Trophoblast cell (in vitro differentiated cells and primary cell): ENCODE data around the gene DMBX1.
A peak's percentile ranks its signal among the peaks of the same experiment; 100 is the strongest.

Experiments used
- DNase-seq, 2 donors: peaks; one replicate each; pipeline ENCODE4 v3.0.0-alpha.2; 2016
- H2AFZ ChIP-seq: 2 replicates; pipeline ENCODE4 v1.6.1; 2013; ENCODE audit warnings: low read length, moderate library complexity, mild to moderate bottlenecking; ENCODE audit not compliant: insufficient read depth, poor library complexity
- H2AK5ac ChIP-seq: 2 replicates; pipeline ENCODE4 v1.6.1; 2013; ENCODE audit warnings: mild to moderate bottlenecking, low read length
- H2BK120ac ChIP-seq: 2 replicates; pipeline ENCODE4 v1.6.1; 2013; ENCODE audit warnings: low read length, mild to moderate bottlenecking, moderate library complexity; ENCODE audit not compliant: insufficient read depth, poor library complexity
- H2BK12ac ChIP-seq: 2 replicates; pipeline ENCODE4 v1.6.1; 2013; ENCODE audit warnings: mild to moderate bottlenecking, low read length, moderate library complexity
- H2BK5ac ChIP-seq: 2 replicates; pipeline ENCODE4 v1.6.1; 2013; ENCODE audit warnings: low read length, low read depth, moderate library complexity, mild to moderate bottlenecking; ENCODE audit not compliant: poor library complexity
- H3K14ac ChIP-seq: 2 replicates; pipeline ENCODE4 v1.6.1; 2013; ENCODE audit warnings: mild to moderate bottlenecking, low read length
- H3K18ac ChIP-seq: 2 replicates; pipeline ENCODE4 v1.6.1; 2013; ENCODE audit warnings: mild to moderate bottlenecking, low read length
- H3K23ac ChIP-seq: 2 replicates; pipeline ENCODE4 v1.6.1; 2013; ENCODE audit warnings: low read length
- H3K27ac ChIP-seq: 2 replicates; pipeline ENCODE4 v1.5.1; 2013; ENCODE audit warnings: low read depth, mild to moderate bottlenecking, inconsistent platforms, low read length, moderate library complexity
- H3K27me3 ChIP-seq: 2 replicates; pipeline ENCODE4 v1.6.1; 2013; ENCODE audit warnings: inconsistent platforms, mild to moderate bottlenecking, low read length, moderate library complexity; ENCODE audit not compliant: insufficient read depth
- H3K36me3 ChIP-seq, 2 experiments: 1 replicate in 1 of 2; 2 replicates in 1 of 2; pipeline ENCODE4 v1.6.1; 2013; ENCODE audit warnings: low read length in 2 of 2, mild to moderate bottlenecking in 2 of 2, moderate library complexity in 1 of 2; ENCODE audit not compliant: insufficient read depth in 2 of 2, control insufficient read depth in 1 of 2
- H3K4ac ChIP-seq: 2 replicates; pipeline ENCODE4 v1.6.1; 2013; ENCODE audit warnings: low read depth, mild to moderate bottlenecking, low read length, moderate library complexity
- H3K4me1 ChIP-seq, 2 experiments: 1 replicate in 1 of 2; 2 replicates in 1 of 2; pipeline ENCODE4 v1.6.1; 2013; ENCODE audit warnings: low read length in 2 of 2, mild to moderate bottlenecking in 2 of 2, moderate library complexity in 1 of 2; ENCODE audit not compliant: insufficient read depth in 2 of 2, control insufficient read depth in 1 of 2
- H3K4me2 ChIP-seq: 2 replicates; pipeline ENCODE4 v1.6.1; 2013; ENCODE audit warnings: inconsistent platforms, mild to moderate bottlenecking, low read length, moderate library complexity
- H3K4me3 ChIP-seq: 2 replicates; pipeline ENCODE4 v1.5.1; 2013; ENCODE audit warnings: mild to moderate bottlenecking, low read depth, low read length, inconsistent platforms
- H3K79me1 ChIP-seq: one replicate; pipeline ENCODE4 v1.6.1; 2013; ENCODE audit warnings: low read length
- H3K79me2 ChIP-seq: 2 replicates; pipeline ENCODE4 v1.6.1; 2013; ENCODE audit warnings: low read length, mild to moderate bottlenecking; ENCODE audit not compliant: control insufficient read depth, insufficient read depth, poor library complexity
- H3K9ac ChIP-seq: 2 replicates; pipeline ENCODE4 v1.6.1; 2013; ENCODE audit warnings: mild to moderate bottlenecking, low read length
- H3K9me3 ChIP-seq: 2 replicates; pipeline ENCODE4 v1.6.1; 2013; ENCODE audit warnings: low read depth, mild to moderate bottlenecking, control low read depth, inconsistent platforms, low read length; ENCODE audit not compliant: insufficient read depth
- H4K12ac ChIP-seq: 2 replicates; pipeline ENCODE4 v1.6.1; 2013; ENCODE audit warnings: low read depth, mild to moderate bottlenecking, low read length, moderate library complexity
- H4K8ac ChIP-seq: 2 replicates; pipeline ENCODE4 v1.6.1; 2013; ENCODE audit warnings: low read depth, mild to moderate bottlenecking, low read length, moderate library complexity
- H4K91ac ChIP-seq: one replicate; pipeline ENCODE4 v1.6.1; 2013; ENCODE audit warnings: low read depth, mild to moderate bottlenecking, low read length, moderate library complexity
- WGBS: extraction: QIAGEN DNeasy Blood & Tissue Kit; methylation state at CpG from one replicate; pipeline ENCODE4 v1.1.7; 2013; ENCODE audit warnings: missing lambda C conversion rate; ENCODE audit not compliant: insufficient read length, insufficient coverage; ENCODE audit errors: extremely low coverage; 5-methylcytosine and 5-hydroxymethylcytosine counted together

The DMBX1 gene

DNA sequence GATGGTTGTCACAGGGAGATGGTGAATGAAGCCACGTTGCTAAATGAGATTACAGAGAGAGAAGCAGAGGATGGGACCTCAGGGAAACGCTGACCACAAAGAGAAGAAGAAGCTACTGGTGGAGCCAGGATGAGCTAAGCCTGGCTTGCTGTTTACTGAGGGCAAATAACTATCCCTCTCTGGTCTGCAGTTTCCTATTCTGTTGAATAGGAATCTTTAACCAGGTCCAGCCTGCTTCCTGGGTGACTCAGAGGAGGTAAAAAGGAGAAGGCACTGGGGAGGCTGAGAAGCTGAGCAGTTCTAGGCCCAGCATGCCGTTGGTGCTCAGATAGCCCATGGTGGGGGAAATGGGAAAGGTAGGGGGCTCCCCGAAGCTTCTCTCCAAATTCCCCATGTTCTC is 29.6 kb downstream of the DMBX1 start:
- H3K4me2 ChIP-seq, result no peak overlapping the region
- H3K23ac ChIP-seq, result no peak overlapping the region
- H3K79me1 ChIP-seq, result peaks cover 4% of the 10 kb centered on the region
- no peak overlapping the region for H2BK120ac ChIP-seq
- no CpG with 5 or more reads among the region's 4 CpGs for WGBS
- no peak overlapping the region for H4K8ac ChIP-seq
- H4K12ac ChIP-seq, result no peak overlapping the region
- no peak for DNase-seq
- H3K27ac ChIP-seq, result no peak overlapping the region
- no peak overlapping the region for H2BK12ac ChIP-seq
- no peak overlapping the region for H2BK5ac ChIP-seq
- H2AFZ ChIP-seq, result no peak overlapping the region
- no peak overlapping the region for H2AK5ac ChIP-seq
- H3K9ac ChIP-seq, result no peak overlapping the region
- no peak overlapping the region for H3K4me3 ChIP-seq
- H3K14ac ChIP-seq, result no peak overlapping the region
- no peaks in the 10 kb centered on the region for H3K36me3 ChIP-seq
- H3K9me3 ChIP-seq, result peaks cover 4% of the 10 kb centered on the region
- no peak overlapping the region for H4K91ac ChIP-seq
- H3K4me1 ChIP-seq, result peaks cover 18% of the 10 kb centered on the region in 2 experiments
- H3K18ac ChIP-seq, result no peak overlapping the region
- H3K4ac ChIP-seq, result no peak overlapping the region
- H3K79me2 ChIP-seq, result no peaks in the 10 kb centered on the region
- no peaks in the 10 kb centered on the region for H3K27me3 ChIP-seq

DNA sequence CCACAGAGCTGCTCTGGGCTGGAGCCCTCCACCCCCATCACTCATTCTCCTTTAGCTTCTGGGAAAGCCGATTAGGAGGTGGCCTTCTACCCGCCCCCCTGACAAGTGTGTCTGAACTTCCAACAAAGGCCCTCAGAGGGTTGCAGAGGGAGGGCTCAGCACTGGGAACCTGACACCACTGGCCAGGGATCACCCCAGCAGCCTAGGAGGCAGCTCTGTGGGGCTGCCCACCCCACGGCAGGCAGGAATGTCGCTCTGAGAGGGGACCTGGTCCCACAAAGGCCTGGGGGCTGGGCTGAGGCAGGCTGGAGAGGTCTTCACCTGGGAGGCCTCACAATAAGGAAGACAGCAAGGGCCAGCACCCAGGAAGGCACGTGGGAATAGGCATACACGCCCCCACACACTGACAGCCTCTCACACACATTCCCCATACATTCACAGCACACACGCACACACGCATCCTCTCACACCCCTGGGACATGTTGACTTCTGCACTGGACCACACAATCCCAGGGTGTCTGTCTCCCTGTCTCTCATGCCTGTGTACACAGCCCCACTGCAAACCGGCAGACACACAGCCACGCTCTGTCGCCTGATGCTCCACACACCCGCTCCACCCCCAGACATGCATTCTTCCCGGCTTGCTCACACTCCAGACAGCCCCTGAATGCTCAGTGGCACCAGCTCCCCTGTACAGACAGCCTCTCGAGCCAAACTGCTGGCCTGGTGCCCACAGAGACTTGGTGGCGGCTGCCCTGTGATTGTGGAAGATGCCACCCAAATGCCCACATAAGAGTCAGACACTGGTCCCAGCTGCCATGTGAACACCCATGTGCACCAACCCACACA is 30.7 kb downstream of the DMBX1 start:
- Histone ChIP-seq H2BK120ac (peak overlapping the region; percentile 49), H2AFZ (peak overlapping the region; percentile 1)
- WGBS, result no CpG with 5 or more reads among the region's 15 CpGs

DNA sequence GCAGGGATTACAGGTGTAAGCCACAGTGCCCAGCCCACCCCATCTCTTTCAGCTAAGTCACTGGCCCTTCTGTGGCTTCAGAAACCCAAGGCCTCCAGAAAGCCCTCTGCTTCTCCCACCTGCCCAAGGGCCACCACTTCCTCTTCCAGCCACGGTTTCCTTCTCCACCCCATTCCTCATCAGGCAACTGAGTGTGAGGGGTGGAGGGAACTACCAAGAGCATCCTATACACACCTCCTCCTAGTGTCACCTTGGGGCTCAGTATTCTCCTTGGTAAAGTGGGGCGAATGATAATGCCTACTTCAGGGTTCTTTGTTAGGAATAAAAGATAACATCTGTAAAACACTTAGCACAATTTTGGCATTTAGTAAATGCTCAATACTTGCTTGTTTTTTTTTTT is 31.8 kb downstream of the DMBX1 start:
- no peak overlapping the region for H2AFZ ChIP-seq
- no peak overlapping the region for H4K8ac ChIP-seq
- no peak overlapping the region for H3K27ac ChIP-seq
- H2BK120ac ChIP-seq, result peak overlapping the region; percentile 41
- H3K14ac ChIP-seq, result no peak overlapping the region
- WGBS, result no CpG with 5 or more reads among the region's 2 CpGs
- H3K4me2 ChIP-seq, result no peak overlapping the region
- H4K12ac ChIP-seq, result no peak overlapping the region
- DNase-seq, result no peak
- H3K4me1 ChIP-seq, result peaks cover 18% of the 10 kb centered on the region in 2 experiments
- no peak overlapping the region for H3K9ac ChIP-seq
- H3K79me2 ChIP-seq, result no peaks in the 10 kb centered on the region
- H3K4ac ChIP-seq, result no peak overlapping the region
- H3K4me3 ChIP-seq, result no peak overlapping the region
- no peak overlapping the region for H3K23ac ChIP-seq
- H2AK5ac ChIP-seq, result no peak overlapping the region
- H3K9me3 ChIP-seq, result peaks cover 2% of the 10 kb centered on the region
- peaks cover 4% of the 10 kb centered on the region for H3K79me1 ChIP-seq
- H4K91ac ChIP-seq, result peak overlapping the region; percentile 19
- H3K27me3 ChIP-seq, result peaks cover 13% of the 10 kb centered on the region
- peak overlapping the region; percentile 1 for H2BK12ac ChIP-seq
- no peaks in the 10 kb centered on the region for H3K36me3 ChIP-seq
- H2BK5ac ChIP-seq, result no peak overlapping the region
- H3K18ac ChIP-seq, result no peak overlapping the region

More for the DNA sequence above, 30.7 kb downstream of the DMBX1 start:
- Histone ChIP-seq H3K14ac (no peak overlapping the region), H3K4me2 (peak overlapping the region; percentile 53), H3K79me1 (peaks cover 4% of the 10 kb centered on the region), H3K4ac (no peak overlapping the region), H3K27ac (peak overlapping the region; percentile 54), H2BK12ac (peak overlapping the region; percentile 30), H4K8ac (no peak overlapping the region), H3K27me3 (peaks cover 7% of the 10 kb centered on the region), H3K23ac (no peak overlapping the region), H3K18ac (no peak overlapping the region), H4K12ac (no peak overlapping the region), H3K79me2 (no peaks in the 10 kb centered on the region), H3K36me3 (no peaks in the 10 kb centered on the region), H4K91ac (peak overlapping the region; percentile 16), H2AK5ac (no peak overlapping the region), H3K4me3 (no peak overlapping the region), H2BK5ac (no peak overlapping the region), H3K9me3 (peaks cover 3% of the 10 kb centered on the region), H3K9ac (no peak overlapping the region), H3K4me1 (peaks cover 18% of the 10 kb centered on the region in 2 experiments)
- DNase-seq, result peak in 1 of 2 donors; percentile 29

DNA sequence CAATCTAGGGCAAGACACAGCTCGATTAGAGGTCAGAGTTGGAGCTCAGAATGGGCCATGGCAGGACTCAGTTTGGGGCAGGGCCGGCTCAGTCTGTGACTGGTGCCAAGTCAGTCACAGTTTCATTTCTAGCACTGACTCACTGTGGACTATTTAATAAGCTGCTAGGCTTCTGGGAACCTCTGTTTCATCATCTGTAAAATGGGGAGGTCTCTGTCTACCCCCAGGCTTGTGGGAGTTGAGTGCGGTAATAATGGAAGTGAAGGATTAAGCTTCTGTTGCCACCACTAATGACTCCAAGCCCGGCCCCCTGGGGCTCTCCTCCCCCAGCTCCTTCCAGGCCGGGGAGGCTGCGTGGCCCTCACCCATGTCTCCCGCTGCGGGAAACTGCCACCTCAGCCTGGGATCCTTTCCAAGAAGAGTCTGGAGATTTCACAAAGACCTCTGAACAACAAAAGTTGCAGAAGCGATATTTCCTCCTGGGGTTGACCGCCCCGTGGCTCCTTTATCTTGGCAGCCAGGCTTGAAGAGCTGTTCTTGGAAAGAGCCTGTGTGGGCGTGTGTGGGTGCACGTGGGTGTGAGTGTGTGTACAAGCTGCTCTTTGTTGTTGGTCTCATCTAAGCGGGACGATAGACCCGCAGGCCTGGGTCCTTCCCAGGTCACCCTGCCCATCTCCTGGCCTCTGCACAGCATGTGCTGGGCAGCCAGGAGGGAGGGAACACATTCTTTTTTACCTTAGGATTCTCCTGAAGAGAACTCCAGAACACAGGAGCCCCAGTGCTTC is 32.7 kb downstream of the DMBX1 start:
- Histone ChIP-seq H2BK120ac (no peak overlapping the region), H3K23ac (no peak overlapping the region), H4K8ac (no peak overlapping the region), H3K9me3 (peaks cover 2% of the 10 kb centered on the region), H3K27me3 (peaks cover 19% of the 10 kb centered on the region), H2AK5ac (no peak overlapping the region), H3K27ac (no peak overlapping the region), H3K4me2 (no peak overlapping the region), H3K79me1 (peaks cover 4% of the 10 kb centered on the region), H3K14ac (no peak overlapping the region), H3K4me3 (no peak overlapping the region), H4K91ac (no peak overlapping the region), H4K12ac (no peak overlapping the region), H3K4me1 (peaks cover 12 to 13% of the 10 kb centered on the region in 2 experiments), H3K79me2 (no peaks in the 10 kb centered on the region), H2AFZ (no peak overlapping the region), H3K4ac (no peak overlapping the region), H3K9ac (no peak overlapping the region), H3K36me3 (no peaks in the 10 kb centered on the region), H2BK12ac (no peak overlapping the region), H2BK5ac (no peak overlapping the region), H3K18ac (no peak overlapping the region)
- no CpG with 5 or more reads among the region's 16 CpGs for WGBS
- DNase-seq, result peak in 1 of 2 donors; percentile 2
